ENCODE data around the gene TAAR6.

The TAAR6 gene

GRCh38 chr6:132537145-132537544 is 33.0 kb upstream of the TAAR6 start:
- no peak for TF ChIP-seq CTCF (IDR thresholded peaks at IDR 0.05)

- no peak for TF ChIP-seq CTCF (IDR thresholded peaks at IDR 0.05)
These were observed 32.1 kb upstream of the TAAR6 start, which contains the start of gene TAAR9 for GRCh38 chr6:132537977-132538376. TSS of gene TAAR9 (plus strand) at chr6:132538277. CDS start at chr6:132538290, 13 bp downstream.

GRCh38 chr6:132544826-132545225 is 25.3 kb upstream of the TAAR6 start:
- no peak for TF ChIP-seq CTCF (IDR thresholded peaks at IDR 0.05)

GRCh38 chr6:132548746-132549463 is 21.2 kb upstream of the TAAR6 start:
- TF ChIP-seq CTCF (IDR thresholded peaks at IDR 0.05): no peak

GRCh38 chr6:132551214-132551613 is 18.9 kb upstream of the TAAR6 start:
- no peak for TF ChIP-seq CTCF (IDR thresholded peaks at IDR 0.05)

- no peak for TF ChIP-seq CTCF (IDR thresholded peaks at IDR 0.05)
These were observed 17.8 kb upstream of the TAAR6 start, which contains the start of gene TAAR8 for GRCh38 chr6:132552372-132552771. TSS of gene TAAR8 (plus strand) at chr6:132552672. CDS start at chr6:132552693, 21 bp downstream.

GRCh38 chr6:132566404-132566803 is 3.7 kb upstream of the TAAR6 start:
- no peak for TF ChIP-seq CTCF (IDR thresholded peaks at IDR 0.05)

All from LNCAP (cell line).